HEK293T (cell line): ENCODE data around the gene C1QTNF7.

ENCODE experiments used
- BHLHE40 ChIP-seq: fragments of 450-650 bp; IDR thresholded peaks from 2 replicates; pipeline ENCODE4 v1.6.1; 2016; ENCODE audit warnings: mild to moderate bottlenecking, moderate library complexity, borderline replicate concordance
- CTBP1 ChIP-seq: fragments of 450-650 bp; IDR thresholded peaks from 2 replicates; pipeline ENCODE4 v1.6.1; 2016; ENCODE audit warnings: borderline replicate concordance
- ELF4 ChIP-seq: fragments of 450-650 bp; IDR thresholded peaks from 2 replicates; pipeline ENCODE4 v1.6.1; 2017; ENCODE audit warnings: antibody characterized with exemption
- FOXK2 ChIP-seq: fragments of 450-650 bp; IDR thresholded peaks from 2 replicates; pipeline ENCODE4 v1.6.1; 2016; ENCODE audit warnings: mild to moderate bottlenecking
- FOXM1 ChIP-seq: fragments of 450-650 bp; IDR thresholded peaks from 2 replicates; pipeline ENCODE4 v1.6.1; 2017; ENCODE audit warnings: mild to moderate bottlenecking, borderline replicate concordance
- L3MBTL2 ChIP-seq: fragments of 450-650 bp; conservative IDR thresholded peaks from 2 replicates; pipeline ENCODE4 v1.6.1; 2016; ENCODE audit warnings: mild to moderate bottlenecking
- LEF1 ChIP-seq: fragments of 450-650 bp; IDR thresholded peaks from 2 replicates; pipeline ENCODE4 v1.6.1; 2017; ENCODE audit warnings: mild to moderate bottlenecking, borderline replicate concordance
- SP1 ChIP-seq: fragments of 450-650 bp; IDR thresholded peaks from 2 replicates; pipeline ENCODE4 v1.6.1; 2017
- SUZ12 ChIP-seq: fragments of 450-650 bp; IDR thresholded peaks from 2 replicates; pipeline ENCODE4 v1.6.1; 2016; ENCODE audit warnings: mild to moderate bottlenecking
- ZNF384 ChIP-seq: fragments of 450-650 bp; IDR thresholded peaks from 2 replicates; pipeline ENCODE4 v1.6.1; 2016

- TF ChIP-seq ELF4 (no peak), SP1 (no peak), FOXK2 (no peak), BHLHE40 (no peak), L3MBTL2 (no peak), LEF1 (no peak), FOXM1 (no peak), ZNF384 (no peak), SUZ12 (no peak), CTBP1 (no peak)
Observed at GRCh38 chr4:15466596-15466995, 38.8 kb downstream of the C1QTNF7 start.
